GM20431 (cell line): ENCODE measurements around the gene FAM78B.

Source experiments
- in situ Hi-C: fragments of 300-500 bp; cut with MseI, MboI; formaldehyde crosslinking; loops from one replicate; pipeline ENCODE4 v1.15.0; 2020; ENCODE audit warnings: low sequenced_read_pairs; ENCODE audit not compliant: unreplicated experiment

Gene FAM78B

DNA sequence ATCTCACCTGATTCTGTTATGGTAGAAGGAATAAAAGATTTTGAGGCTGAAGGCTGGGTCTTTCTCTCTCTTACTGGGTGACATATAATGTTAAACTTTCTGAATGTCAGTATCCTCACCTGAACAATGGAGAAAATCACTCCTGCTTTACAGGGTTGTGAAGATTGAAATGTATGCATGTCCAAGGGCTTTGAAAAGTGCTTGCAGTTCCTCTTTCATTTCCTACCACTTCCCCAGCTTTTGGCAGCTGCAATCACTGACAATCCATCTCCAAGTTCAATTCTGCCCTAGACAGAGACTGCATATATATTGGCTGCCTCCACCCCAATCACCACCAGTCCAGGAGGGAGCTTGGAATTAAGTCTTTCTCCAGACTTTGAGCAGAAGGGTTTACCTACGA is 39.8 kb downstream of the FAM78B start:
- in situ Hi-C loops: no loop called here

DNA sequence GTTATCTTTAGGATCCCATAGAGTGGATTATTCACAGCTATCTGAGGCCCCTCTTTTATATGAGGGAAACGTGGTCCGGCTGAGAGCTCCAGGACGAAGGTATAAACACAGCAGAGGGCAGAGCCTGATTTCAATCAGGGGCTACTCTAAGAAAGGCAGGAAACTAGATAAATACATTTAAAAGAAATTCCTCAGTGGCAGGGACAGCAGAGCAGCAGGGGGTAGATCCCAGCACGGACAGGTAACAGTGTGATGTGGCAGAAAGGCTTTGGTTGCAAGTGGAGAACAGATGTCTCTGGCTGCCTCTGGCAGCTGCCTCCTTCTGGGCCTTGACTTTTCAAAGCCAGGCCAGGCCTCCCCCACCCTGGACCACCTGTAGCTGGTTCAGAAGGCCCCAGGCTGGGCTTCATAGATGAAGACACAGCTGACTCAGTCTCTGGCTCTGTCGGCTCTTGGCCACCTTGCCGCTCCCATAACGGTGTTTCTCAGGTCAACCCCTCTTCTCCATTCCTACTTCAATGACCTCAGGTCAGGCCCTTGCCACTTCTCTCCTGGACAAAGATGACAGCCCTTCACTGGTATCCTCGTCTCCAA is 43.8 kb downstream of the FAM78B start:
- in situ Hi-C loops: no loop called here

DNA sequence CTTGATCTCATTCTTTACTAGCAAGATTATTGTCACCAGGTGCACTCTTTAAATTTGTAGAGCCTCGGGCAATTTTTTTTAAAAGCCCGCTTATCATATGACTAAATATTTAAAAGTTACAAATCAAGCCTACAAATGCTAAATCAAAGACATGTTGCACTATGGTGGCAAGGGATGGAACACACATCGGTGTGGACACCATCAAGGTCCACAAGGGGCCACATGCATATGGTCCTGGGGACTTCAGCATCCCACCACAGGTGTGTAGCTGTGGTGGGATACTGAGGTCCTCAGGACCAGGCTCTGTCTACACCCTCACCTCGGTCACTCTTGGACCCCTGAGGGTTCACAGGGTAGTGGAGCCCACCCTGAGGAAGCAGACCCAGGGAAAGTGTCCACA is 45.8 kb downstream of the FAM78B start:
- in situ Hi-C loops: no loop called here

DNA sequence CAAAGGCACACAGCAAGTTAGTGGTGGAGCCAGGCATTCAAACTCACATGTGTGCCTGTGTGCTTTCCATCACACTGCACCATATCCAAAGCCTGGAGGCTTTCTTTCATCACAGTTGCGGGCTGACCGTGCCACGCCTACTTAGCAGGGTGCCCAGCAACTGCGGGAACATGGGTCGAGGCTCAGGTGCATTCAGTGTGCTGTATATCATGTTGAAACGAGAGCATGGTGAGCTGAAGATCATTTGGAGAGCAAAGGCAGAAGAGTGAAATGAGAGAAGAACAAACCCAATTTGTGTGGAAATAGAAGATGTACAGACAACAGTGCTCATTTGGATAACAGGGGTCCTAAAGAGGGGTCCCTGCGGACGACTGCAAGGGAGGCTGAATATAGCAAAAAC is 46.5 kb downstream of the FAM78B start:
- in situ Hi-C loops: no loop called here

DNA sequence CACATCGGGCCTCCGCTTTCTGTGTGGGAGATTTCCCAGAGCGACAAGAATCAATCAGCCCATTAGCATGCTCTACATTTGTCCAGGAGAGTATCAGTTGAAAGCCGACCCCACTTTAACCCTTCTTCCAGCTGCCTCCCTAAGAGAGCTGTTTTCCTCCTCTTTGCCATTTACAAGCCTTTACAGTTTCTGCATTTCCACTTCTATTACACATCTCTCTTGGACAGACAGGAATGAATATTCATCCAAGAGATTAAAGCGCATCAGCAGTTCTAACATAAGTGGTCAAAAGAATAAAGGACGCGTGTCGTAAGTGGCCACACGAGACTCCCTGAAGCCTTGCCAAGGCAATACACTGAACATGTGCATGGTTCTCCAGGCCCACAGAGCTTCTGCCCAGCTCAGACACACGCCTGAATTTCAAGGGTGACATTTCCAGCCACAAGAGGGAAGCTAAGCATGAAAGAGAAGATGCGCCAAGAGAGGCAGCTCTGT is 47.3 kb downstream of the FAM78B start:
- in situ Hi-C loops: no loop called here

DNA sequence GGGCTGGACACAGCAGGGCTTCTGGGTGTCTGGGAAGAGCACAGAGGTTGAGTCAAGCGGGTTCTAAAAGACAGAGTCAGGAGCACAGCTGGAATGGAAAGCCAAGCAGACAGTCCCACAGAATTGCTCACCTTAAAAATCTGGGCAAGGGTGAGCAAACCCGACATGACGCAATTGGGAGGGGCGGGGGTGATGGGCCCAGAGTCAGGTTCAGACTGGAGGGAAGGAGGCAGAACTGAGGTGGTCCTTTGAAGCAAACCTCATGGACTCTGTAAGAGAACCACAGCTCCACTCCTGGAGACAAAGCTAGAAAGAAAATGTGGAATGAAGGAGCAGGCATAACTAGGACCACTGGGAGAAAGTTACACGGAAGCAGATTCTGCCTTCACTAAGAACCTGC is 49.0 kb downstream of the FAM78B start:
- in situ Hi-C loops: no loop called here

DNA sequence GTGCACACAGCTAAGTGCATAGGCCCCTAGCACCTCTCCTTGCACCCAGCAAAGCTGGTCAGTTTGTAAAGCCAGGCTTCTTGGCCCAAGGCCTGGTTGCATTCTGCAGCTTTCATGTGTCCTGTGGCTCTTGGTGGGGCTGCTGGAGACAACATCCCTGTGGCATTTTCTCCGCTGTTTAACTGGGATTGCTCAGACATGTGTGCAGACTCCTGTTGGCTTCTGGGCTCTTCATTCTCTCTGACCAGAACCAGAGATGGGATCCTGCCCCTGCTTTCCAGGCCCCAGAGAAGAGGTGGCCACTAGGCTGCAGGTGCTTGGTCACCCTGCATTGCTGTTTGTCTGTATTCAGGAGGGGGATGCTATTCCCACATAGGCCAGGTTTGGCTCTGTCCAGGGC is 50.8 kb downstream of the FAM78B start:
- in situ Hi-C loops: no loop called here

DNA sequence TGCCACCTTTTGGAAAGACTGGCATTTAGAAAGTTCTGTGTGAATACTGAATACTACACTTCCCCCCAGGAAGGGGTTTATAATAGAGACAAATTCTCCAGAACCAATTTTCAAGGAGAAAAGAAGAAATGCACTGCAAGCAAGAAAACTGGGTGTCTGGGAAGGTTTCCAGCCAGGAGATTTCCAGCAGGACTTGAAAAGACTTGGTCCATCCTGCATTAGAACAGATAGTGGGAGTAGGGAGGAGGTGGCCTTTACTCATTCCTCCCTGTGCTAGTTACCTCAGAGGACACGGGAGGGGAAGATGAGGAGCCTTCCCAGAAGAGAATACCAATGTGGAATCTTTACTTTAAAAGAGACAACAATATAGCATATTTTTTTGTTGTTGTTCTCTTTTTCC is 52.4 kb downstream of the FAM78B start:
- in situ Hi-C loops: no loop called here

DNA sequence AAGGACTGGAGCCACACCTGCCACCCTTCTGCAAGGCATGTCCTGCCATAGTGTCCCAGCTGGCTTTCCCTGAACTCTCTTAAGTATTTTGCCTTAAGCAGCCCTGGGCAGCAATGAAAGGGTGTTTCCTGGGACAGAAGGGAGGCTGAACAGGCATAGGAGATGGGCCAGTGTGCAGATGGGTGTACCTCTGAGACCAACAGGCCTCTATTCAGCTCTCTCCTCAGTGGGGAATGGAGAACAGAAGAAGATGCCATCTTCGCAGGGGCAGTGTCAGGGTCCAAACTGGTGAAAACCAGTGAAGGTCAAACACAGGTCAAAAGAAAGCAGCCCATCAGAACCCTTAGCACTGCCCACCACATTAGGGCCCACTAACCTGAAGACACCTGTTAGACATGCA is 53.2 kb downstream of the FAM78B start:
- in situ Hi-C loops: no loop called here

DNA sequence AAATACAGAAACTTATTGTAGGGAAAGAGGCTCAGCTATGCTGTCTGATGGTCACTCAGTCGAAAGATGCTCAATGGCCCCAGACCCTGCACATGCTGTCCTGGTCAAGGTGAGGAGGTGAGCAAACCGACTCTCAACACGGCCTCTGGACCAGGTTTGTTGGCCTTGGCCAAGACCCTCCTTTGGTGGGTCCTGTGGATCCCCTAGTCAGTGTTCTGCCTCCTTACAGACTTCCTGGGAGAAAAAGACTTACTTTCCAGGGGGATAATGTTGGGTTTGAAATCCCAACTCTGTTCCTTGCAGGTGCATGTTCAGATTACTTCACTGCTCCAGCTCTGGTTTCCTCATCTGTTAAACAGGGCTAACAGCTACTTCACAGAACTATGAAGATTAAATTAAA is 53.8 kb downstream of the FAM78B start:
- in situ Hi-C loops: no loop called here

DNA sequence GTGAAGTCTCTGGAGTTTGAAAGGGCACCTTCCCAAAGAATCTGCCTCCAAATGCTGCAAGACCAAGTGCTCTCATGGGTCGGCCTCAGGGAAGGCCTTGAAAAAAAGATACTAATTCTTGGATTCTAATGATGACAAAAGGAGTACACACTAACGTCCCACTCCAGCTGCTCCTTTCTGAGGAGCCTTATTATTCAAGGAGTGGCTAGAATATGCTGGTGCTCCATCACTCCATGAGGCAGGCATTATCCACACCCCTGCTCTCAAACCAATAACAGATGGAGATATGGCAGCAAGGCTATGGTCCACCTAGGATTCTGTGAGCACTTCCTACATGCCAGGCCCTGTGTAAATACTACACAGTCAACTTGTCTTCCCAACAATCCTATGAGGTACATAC is 54.4 kb downstream of the FAM78B start:
- in situ Hi-C loops: no loop called here

DNA sequence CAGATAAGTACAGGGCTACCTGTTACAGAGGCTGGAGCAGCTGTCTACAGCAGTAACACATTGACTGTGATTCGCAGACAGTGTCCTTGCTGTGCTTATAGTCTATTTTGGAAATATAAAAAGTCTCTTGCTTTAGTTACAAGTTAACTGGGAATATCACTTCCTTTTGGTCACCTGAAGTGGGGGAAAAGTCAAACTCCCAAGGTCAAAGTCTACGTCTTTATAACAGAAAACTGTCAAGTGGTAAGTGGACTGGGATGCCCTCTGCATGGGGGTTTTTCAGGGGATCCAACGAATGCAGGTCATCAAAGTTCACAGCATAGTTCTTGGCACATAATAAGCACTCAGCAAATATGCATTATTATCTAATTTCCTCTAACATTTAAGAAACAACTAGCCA is 55.4 kb downstream of the FAM78B start:
- in situ Hi-C loops: no loop called here

DNA sequence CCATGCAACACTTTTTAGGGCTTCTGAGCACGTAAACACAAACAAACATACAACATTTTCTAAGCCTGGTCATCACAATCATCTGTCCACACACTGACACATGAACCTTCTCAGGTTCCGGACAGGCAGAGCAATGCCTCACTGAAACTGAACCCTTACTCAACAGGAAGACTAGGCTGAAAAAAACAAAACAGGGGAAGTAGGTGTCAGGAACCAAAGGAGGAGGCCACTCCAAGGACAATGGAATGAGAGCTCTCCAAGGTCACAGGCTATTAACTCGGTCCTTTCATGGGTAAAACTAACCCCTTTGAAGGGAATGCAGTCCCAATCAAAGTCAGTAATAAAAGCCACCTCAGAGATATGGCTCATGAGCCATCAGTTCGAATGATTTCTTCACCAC is 76.6 kb downstream of the FAM78B start:
- in situ Hi-C loops: no loop called here

DNA sequence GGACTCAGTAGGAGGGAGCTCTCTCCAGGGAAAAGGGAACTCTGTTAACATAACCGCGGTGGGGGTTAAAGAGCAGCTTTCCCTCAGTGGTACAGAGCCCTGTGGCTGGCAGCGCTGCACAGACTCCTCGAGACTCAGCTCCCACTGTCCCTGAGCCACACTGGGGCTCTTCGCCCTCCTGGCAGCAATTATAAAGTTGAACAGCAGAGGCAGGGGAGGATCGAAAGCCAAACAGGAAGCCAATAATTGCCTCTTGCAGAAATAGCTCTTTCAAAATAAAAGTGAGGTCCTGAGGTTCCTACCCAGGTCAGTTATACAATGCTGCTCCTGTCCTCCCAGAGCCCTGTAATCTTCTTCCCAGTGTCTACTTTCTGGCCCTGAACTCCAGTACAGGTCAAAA is 77.0 kb downstream of the FAM78B start:
- in situ Hi-C loops: no loop called here

DNA sequence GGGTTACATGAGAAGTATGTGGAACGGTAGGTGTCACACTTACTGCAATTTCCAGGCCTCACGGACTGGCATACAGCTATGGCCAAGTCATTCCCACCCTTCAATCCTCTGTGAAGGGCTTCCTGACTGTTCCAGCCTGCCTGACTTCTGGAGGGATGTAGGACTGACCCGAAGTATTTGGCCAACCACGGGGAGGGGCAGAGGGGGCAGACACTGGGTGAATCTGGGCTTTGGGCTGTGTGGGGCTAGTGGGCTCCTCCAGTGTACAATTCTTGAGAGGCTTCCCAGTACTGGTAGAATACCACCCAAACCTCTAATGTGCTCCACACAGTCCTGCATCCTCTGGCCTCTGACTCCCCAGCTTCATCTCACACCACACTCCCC is 78.2 kb downstream of the FAM78B start:
- in situ Hi-C loops: no loop called here

DNA sequence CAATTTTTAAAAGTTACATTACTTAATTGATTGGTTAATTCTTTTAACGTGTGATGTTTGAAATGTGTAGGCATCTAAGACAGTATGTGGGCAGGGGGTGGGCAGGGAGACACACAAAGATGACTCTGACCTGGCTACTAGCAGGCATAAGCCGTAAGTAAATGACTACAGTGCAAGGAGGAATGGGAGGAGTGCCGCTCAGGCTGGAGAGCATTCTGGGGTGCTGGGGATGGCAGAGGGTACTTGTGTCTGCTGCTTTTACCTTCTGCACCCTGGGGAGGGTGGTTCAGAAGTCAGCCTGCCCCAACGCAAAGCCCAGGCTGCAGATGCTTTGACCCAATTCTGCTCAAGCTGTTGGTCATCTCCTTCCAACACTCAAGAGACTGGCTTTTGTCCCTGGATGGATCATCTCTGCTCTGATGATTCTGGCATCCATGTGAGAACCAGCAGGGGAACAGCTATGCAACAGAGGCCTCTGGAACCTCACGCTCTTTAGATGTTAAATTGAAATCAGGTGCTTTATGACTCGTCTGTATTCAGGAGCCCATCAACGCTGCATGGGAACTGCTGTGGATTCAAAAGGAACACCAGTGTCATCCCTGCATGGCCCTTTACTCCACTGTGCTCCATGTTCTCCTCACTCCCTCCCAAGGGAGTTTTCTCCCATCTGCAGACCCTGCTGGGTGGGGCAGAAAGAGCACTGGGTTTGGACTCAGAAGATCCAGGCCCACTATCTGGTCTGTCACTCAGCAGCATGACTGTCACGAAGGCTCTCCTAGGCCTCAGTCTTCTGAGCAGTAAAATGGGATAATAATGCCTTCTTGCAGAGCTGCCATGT is 78.8 kb downstream of the FAM78B start:
- in situ Hi-C loops: no loop called here

DNA sequence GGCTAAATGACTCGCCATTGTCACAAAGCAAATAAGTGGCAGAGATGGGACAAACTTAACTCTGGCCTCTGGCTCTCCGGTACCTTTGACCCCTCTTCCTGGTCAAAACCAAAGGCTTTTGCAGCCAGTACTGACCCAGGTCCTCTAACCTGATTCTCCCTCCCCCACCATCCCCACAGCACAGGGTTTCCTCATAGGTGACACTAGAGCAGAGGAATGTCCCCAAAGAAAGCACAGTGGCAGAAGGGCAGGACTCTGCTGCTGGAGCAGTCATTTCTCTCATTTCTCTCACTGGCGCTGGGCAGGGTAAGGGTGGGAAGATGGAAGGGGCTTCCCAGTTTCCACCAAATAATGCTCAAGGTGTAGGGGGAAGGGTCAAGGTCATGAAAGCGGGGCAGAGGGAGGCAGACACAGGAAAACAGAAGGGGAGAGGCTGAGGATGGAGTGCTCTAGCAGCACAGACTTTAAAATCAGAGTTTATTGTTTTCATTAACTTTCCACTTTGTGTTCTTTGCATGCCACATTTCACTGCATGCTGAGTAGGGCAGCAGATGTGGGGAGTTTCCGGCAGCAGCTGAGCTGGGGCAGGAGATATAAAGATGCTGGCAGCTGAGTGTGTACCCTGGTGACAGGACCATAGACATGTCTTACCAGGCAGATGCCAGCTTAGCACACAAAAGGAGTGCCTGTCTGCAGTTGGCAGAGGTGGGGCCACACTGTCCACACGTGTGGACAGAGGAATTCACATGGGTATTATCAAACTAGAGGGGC is 80.5 kb downstream of the FAM78B start:
- in situ Hi-C loops: no loop called here

DNA sequence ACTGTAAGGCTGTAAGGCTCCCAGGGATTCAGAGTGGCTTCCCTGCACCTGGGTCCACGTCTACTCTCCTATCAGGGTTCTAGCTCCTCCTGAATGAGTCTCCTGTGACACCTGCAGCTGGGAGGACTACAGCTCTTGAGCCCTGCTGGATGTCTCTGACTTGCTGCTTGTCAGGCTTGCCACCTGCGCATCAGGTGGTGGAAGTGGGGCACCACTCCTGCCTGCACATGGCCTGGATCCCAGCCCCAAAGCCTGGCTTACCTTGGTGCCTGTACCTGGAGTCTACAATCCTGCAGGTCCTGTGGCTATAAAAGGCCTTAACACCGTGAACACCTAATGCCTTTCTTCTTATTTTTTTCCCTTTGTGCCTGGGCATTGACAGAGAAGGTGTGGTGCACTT is 82.2 kb downstream of the FAM78B start:
- in situ Hi-C loops: no loop called here

DNA sequence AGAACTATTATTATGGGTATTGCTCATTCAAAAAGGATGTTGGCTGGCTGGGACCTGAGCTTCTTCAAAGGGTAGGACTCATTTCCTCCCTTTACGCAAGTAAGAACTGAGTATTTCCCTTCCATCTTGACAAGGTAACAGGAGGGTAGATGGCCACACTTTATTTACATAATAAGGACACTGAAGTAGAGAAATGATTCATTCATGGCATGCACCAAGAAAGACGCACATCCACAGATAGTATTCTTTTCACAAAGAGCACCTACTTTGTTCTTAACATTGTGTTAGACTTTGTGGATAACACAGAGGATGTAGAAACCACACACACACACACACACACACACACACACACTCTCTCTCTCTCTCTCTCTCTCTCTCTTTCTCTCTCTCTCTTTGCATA is 82.9 kb downstream of the FAM78B start:
- in situ Hi-C loops: no loop called here

DNA sequence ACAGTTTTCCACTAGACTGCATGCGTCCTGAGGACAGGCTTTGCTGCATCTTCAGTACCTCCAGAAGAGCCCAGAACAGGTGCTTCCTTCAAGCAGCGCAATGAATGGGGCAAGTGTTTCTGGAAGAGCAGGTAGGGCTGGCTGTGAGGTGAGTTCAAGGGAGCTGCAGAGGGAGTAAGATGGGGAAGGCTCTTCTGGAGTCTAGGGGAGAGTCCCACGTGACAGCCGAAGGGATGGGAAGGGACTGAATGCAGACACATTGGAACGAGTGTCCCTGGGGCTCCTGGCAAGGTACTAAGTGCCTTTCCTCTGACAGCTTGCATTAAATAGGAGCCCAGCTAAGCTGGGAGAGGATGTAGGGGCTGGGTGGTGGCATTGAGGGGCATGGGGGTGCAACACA is 84.2 kb downstream of the FAM78B start:
- in situ Hi-C loops: no loop called here
